ENCODE results near the gene CDK5RAP1.

GRCh38 chr20:33348136-33348937 lies 53.0 kb downstream of the CDK5RAP1 start:
- TF ChIP-seq RAD21 (IDR thresholded peaks at IDR 0.05; ENCODE audit: low read length) (no peak), POLR2A (IDR thresholded peaks at IDR 0.05; ENCODE audit: low read depth, low read length) (no peak), MAFK (IDR thresholded peaks at IDR 0.05; ENCODE audit: low read depth, low read length) (no peak), CEBPB (IDR thresholded peaks at IDR 0.05; ENCODE audit: low read depth, low read length) (no peak), CTCF (conservative IDR thresholded peaks at IDR 0.05; ENCODE audit: low read depth, low read length) (no peak), BHLHE40 (IDR thresholded peaks at IDR 0.05; ENCODE audit: low read depth, low read length) (no peak), MXI1 (IDR thresholded peaks at IDR 0.05; ENCODE audit: borderline replicate concordance, low read depth, low read length) (no peak)
- TF ChIP-seq, protein P1, sequence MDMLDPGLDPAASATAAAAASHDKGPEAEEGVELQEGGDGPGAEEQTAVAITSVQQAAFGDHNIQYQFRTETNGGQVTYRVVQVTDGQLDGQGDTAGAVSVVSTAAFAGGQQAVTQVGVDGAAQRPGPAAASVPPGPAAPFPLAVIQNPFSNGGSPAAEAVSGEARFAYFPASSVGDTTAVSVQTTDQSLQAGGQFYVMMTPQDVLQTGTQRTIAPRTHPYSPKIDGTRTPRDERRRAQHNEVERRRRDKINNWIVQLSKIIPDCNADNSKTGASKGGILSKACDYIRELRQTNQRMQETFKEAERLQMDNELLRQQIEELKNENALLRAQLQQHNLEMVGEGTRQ (IDR thresholded peaks at IDR 0.05; ENCODE audit: low read depth, low read length) = no peak

All from IMR-90 (cell line).